T47D (cell line): ENCODE results near the gene TMEM26.

Experiments used
- DNase-seq, 2 experiments: peaks; one replicate each; pipeline versions ENCODE4 v3.0.0 to v3.0.0-alpha.2; 2011 to 2012; ENCODE audit warnings: low read depth in 1 of 2, low spot score in 1 of 2
- JUND ChIP-seq: IDR thresholded peaks from 2 replicates; pipeline ENCODE4 v1.6.1; 2012; ENCODE audit warnings: low read depth
- in situ Hi-C: cut with HindIII; loops from 2 replicates; pipeline ENCODE4 v1.10.0; 2016; ENCODE audit warnings: low sequenced_read_pairs, low pct_unique_long_range_greater_than_20kb

TMEM26 gene

DNA sequence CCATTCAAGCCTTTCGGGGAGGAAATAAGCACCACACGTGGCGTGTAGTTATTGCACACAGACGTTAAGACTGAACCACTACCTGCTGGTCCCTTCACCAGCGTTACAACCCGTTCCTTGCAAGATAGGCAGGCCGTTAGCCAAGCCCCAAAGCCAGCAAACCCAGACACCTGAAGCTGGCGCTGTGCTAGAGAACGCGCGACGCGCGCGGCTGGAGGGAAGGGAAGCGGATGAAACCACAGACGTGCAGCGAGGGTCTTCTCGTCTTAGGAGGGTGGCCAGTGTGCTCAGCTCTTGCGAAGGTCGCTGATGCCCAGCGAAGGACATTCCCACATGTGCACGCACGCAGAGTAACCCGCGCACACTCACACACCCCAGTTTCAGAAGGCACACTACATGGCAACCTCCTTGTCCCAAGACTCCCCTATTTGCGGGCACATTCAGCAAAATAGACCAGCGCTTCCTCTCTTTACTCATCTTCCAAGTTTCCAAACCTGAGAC lies 980 bp downstream of the TMEM26 start:
- peak in 1 of 2 experiments; percentile 24 for DNase-seq
- no peak for TF ChIP-seq JUND
- in situ Hi-C loops, result no loop called here

DNA sequence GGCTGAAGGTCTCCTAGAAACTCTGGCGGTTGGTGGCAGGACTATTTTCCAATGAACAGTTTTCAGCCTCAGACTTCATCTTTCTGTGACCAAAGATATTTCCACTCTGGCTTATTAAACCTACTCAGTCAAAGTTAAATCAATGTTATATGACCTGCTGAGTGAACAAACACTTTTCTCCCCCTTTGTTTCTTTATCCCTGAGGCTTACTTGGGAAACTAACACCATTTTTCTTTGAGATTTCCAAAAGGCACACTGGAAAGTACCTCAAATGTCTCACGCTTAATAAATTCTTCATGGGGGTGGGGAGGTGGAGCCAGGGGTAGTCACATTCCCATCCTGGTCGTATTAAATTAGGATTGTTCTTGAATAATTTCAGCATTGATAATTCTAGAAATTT lies 1.8 kb downstream of the TMEM26 start:
- in situ Hi-C loops, result no loop called here
- DNase-seq, result no peak
- TF ChIP-seq JUND, result no peak

DNA sequence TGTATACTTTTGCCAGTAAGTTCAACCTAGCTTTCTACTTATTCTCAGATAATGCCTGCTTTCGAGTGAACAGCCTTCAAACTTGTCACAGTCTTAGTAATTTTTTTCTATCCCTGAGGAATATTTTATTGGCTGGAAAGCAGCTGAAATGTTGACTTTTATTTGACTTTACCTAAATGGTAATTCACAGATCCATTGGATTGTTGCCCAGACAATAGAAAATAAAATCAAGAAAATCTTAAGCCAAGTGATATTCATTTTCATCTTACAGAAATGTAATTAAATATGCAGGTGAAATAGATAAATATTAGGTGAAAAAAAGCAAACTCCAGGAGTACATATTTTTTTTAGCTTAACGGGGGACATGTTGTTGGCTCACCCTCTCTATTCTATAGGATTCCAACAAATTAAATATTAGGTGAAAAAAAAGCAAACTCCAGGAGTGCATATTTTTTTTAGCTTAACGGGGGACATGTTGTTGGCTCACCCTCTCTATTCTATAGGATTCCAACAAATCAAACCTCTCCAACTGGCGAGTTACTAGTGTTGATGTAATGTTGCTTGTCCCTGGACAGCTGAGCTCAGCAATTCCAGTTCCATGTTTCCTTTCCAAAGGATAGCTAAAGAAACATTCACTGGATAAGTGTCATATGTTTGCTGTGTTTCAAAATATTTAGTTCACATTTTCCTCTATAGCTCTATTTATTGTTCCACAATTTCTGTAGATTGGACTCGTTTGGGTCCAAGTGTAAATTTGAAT lies 4.2 kb downstream of the TMEM26 start:
- DNase-seq, result no peak
- in situ Hi-C loops, result no loop called here
- no peak for TF ChIP-seq JUND

DNA sequence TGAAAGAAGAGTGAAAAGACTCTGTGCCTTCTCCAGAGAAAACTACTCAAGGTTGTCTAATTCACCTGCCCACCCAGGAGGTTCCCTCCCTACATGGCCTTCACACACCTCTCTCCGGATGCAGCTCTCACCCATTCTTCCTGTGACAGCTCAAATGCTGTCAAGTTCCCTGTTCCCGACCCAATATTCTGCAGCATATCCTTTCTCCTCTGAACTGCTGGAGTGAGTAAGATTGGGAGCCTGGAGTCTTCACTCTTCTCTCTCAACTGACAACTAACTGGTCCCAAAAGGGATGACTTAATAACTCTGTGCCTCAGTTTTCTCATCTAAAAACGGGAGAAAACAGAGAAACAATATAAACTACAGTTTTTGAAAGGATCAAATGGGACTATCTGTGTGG lies 5.1 kb downstream of the TMEM26 start:
- DNase-seq, result no peak
- no peak for TF ChIP-seq JUND
- in situ Hi-C loops, result no loop called here

DNA sequence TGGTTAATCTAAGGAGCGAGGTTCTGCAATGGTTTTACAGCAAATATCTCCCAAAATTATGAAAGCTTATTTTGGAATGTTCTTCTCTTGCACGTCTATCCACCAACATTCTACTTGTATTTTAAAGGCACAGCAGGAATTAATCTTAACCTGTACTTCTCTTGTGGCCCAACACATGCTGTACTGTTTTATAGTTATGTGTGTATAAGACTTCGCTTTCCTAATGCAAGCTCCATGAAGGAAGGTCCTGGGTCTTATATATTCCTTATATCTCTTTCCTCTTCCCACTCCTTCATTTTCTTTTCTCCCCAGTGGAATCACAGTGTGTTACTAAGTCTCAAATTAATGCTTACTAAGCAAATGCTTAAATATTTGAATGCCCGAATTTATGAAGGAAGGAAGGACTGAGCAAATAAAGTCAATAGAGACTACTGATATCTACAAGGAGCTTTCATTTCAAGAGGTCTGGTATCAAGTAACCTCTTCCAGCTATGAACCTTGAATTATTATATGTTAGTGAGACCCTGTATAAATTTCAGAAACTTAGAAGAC lies 14.0 kb downstream of the TMEM26 start:
- in situ Hi-C loops, result no loop called here
- TF ChIP-seq JUND, result no peak
- no peak for DNase-seq

DNA sequence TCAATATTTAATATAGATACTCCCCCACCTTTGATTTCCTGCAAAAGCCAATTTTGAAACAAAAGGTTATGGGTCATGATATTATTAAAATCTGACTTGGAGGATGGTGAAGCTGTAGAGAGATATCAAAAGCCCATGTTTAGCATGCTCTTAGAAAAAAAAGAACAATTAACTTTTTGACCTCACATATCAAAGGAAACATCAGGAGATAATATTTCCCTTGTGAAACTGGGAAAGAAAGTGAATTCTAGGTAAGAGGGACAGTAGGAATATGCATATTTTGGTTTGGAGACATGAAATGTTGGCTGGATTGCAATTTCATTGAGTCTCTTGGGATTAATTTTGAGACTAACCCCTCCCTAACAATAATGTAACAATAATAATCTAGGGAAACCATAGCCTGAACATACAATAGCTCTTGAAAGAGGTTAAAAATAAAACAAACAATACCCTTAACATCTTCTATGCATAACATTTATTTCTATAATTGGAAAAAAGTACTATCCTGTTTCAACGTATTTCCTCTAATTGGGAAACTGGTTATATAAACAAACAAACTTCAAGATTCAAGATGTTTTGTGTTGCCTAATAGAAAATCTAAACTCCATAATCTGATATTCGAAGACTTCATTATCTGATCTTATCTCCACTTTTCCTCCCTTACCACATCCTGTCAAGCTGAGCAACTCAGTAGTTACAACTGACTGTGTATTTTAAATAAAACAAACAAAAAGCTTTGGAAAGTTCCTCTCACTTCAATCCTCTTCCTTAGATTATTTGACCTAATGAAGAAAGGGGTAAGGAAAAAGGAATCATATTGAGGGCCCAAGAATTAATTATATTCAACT lies 14.8 kb downstream of the TMEM26 start:
- DNase-seq, result peak in 1 of 2 experiments; percentile 11
- in situ Hi-C loops, result no loop called here
- TF ChIP-seq JUND, result no peak

DNA sequence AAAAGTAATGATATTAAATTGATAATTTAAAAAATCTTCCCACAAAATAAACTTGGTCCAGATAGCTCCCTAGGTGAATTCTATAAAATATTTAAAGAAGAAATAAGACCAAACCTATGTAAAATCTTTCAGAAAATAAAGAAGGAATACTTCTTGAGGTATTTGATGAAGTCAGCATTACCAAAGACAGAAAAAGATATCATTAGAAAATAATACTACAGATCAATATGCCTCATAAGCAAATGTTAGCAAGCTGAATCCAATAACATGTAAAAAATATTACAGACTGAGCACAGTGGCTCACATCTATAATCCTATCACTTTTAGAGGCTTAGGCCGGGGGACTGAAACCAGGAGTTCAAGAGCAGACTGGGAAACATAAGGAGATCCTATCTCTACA lies 30.0 kb downstream of the TMEM26 start:
- DNase-seq, result no peak
- in situ Hi-C loops, result no loop called here
- TF ChIP-seq JUND, result no peak

DNA sequence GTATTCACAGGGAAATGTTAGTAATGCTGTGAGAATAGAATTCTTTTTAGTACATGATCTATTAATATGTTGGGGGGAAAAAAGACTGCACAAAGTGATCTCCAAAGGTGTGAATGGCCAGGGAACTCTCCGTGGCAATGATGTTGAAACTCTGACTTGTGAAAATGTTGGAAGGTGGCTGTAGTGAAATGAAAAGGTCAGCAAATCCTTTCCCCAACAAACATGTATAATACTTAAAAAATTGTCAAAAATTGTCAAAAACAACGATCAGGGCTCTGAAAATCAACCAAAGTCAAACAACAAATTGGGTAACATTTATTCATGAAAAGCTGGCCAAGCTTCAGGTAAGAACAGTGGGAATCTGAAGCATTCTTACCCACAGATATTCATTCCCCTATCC lies 35.5 kb downstream of the TMEM26 start:
- in situ Hi-C loops, result no loop called here
- no peak for TF ChIP-seq JUND
- no peak for DNase-seq

DNA sequence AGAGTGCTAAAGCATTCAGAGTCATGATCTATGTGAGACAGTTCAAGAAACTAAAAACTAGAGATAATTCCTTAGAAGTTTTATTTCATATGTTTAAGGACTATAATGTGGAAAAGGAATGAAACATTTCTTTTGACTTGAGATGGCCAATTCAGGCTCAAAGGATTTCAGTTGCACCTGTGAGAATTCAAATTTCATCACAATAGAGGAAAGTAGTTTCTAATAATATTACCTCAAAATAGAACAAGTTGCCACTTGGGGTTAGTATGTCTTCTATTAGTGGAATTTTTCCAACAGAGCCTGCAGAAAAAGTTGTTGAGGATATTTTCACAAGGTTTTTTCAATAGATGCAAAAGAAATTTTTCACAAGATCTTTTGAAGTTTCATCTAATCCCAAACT lies 37.4 kb downstream of the TMEM26 start:
- TF ChIP-seq JUND, result no peak
- DNase-seq, result no peak
- in situ Hi-C loops, result no loop called here

DNA sequence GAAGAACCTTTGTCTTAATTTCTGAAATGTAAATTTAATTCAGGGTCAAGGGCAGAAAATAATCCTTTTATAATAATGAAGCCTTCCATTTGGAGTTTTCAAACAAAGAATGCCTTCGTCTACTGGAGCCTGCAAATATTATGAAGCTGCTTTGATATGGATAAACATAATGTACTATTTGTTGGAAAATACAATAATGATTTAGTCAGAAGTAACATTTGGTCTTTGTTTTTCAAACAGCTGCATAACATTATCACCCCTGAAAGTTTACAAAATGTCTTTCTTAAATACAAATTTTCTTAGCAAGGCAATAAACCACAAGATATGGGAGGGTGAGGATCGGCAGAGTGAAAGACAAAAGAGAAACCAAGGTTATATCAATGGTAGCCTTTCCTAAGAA lies 41.5 kb downstream of the TMEM26 start:
- in situ Hi-C loops, result no loop called here
- DNase-seq, result no peak
- no peak for TF ChIP-seq JUND

DNA sequence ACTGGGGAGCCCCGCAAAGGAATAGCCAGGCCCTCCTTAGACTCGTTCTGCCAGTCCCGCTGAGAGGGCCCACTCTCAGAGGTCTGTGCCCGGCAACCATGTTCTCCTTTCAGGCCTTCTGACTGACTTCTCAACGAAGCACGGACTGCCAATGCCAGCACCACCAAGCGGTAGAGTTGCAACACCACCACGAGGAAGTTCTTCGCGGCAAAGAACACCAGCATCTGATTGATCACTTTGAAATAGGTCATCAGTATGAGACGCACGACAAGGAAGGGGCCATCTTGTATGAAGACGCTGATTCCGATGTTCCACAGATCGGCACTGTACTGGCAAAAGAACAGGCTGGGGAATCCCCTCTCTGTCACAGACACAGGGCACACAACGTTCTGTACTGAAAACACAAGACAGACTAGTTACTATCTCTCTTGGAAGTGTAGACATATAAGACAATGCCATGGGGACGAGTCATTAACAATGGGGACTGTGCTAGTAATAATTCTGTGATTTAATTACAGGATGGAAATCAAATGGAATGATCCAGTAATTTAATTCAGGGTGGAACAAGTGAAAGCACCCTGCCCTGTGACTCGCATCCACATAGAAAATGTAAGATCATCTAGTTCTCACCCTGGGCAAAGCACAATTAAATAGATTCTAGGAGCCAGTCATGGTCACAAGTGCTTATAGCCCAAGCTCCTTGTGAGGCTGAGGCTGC lies 42.7 kb downstream of the TMEM26 start:
- no peak for DNase-seq
- in situ Hi-C loops, result no loop called here
- TF ChIP-seq JUND, result no peak

DNA sequence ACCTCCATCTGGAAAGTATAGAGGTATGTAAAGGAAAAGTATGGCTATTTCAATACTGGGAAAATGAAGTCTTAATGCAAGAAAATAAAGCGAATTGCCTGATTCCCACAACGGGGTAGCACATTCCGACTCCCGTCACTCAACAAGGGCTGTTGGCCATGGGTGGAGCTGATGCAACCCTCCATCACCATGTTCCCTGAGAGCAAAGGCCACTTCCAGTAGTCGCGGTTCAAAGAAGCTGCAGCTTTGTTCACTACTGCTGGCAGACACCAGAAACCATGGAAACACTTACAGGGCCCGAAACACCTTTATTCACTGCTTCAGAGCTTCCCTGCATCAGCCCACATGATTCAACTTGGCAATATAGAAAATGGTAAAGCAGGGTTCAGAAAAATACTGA lies 44.0 kb downstream of the TMEM26 start:
- no peak for TF ChIP-seq JUND
- in situ Hi-C loops, result no loop called here
- DNase-seq, result no peak

DNA sequence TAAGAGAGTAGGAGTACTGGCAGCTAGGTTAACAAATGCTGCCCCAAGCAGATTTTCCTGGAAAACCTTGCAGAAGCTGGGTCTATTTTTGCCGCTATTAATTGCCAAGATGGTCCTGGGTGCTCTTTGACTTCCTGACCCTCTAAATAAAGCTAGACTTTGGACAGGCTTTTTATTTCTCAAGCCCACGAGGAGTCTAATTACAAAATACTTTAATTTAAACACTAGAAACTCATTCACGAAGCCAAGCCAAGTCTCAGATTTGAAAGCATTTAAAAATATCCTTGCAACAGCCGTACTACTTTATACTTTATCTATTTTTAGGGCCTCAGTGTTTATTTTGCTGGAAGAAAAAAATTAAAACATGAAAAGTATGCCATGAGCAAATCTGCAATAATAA lies 45.1 kb downstream of the TMEM26 start:
- no peak for DNase-seq
- TF ChIP-seq JUND, result no peak
- in situ Hi-C loops, result no loop called here
